Measurements from ENCODE around the gene SMC4.

GRCh38 chr3:160412477-160412876 is 13.0 kb downstream of the SMC4 start:
- TF ChIP-seq EZH2phosphoT487 (IDR thresholded peaks at IDR 0.05; ENCODE audit: borderline replicate concordance, low read depth) (no peak), MXI1 (IDR thresholded peaks at IDR 0.05; ENCODE audit: low read depth, low read length) (no peak), CTCF (IDR thresholded peaks at IDR 0.05) (no peak), RFX5 (IDR thresholded peaks at IDR 0.05; ENCODE audit: low read length) (no peak), FOXJ3 (CRISPR knock-in tag; IDR thresholded peaks at IDR 0.05) (no peak)

All from SK-N-SH (cell line).